Spleen (tissue), 13 donors: ENCODE data around the gene CCDC174. TPM values are rescaled to one million over a fixed set of nuclear protein-coding genes. Genes with fewer than 3 reads are reported as not detected.
A peak's percentile ranks its signal among the peaks of the same experiment; 100 is the strongest.

Experiments used
- DNase-seq: peaks from one replicate; pipeline ENCODE4 v3.0.0-alpha.2; 2020
- H3K27ac ChIP-seq, 8 donors: fragments of 200-600 bp; sonication (generic) in 7 of 8; 1 replicate in 4 of 8; 2 replicates in 4 of 8; pipeline versions ENCODE4 v1.5.0 to v1.8.0; 2016 to 2021; ENCODE audit warnings: inconsistent platforms in 4 of 8, mild to moderate bottlenecking in 4 of 8, moderate library complexity in 1 of 8
- H3K27me3 ChIP-seq, 7 donors: fragments of 200-600 bp; sonication (generic) in 6 of 7; replicated peaks in 1 of 7; 1 replicate in 4 of 7; 2 replicates in 3 of 7; pipeline versions ENCODE4 v1.5.0 to v1.8.0; 2016 to 2021; ENCODE audit warnings: inconsistent platforms in 3 of 7, mild to moderate bottlenecking in 1 of 7
- H3K36me3 ChIP-seq, 6 donors: fragments of 200-600 bp; sonication (generic) in 5 of 6; 1 replicate in 4 of 6; 2 replicates in 2 of 6; pipeline versions ENCODE4 v1.5.0 to v1.8.0; 2016 to 2021; ENCODE audit warnings: inconsistent platforms in 2 of 6
- H3K4me1 ChIP-seq, 6 donors: fragments of 200-600 bp; sonication (generic) in 5 of 6; 1 replicate in 3 of 6; 2 replicates in 3 of 6; pipeline versions ENCODE4 v1.5.0 to v1.8.0; 2016 to 2021; ENCODE audit warnings: inconsistent platforms in 3 of 6
- H3K4me3 ChIP-seq, 8 donors: fragments of 200-600 bp; sonication (generic) in 7 of 8; 1 replicate in 4 of 8; 2 replicates in 4 of 8; pipeline versions ENCODE4 v1.5.0 to v1.8.0; 2016 to 2021; ENCODE audit warnings: inconsistent platforms in 4 of 8, mild to moderate bottlenecking in 4 of 8, moderate library complexity in 2 of 8
- H3K9me3 ChIP-seq, 8 donors: fragments of 200-600 bp; sonication (generic) in 7 of 8; 1 replicate in 4 of 8; 2 replicates in 4 of 8; pipeline versions ENCODE4 v1.5.0 to v1.8.0; 2016 to 2021; ENCODE audit warnings: inconsistent platforms in 4 of 8
- POLR2A ChIP-seq, 3 donors: fragments of 450-650 bp; IDR thresholded peaks; one replicate each; pipeline ENCODE4 v1.5.1; 2017; ENCODE audit warnings: antibody characterized with exemption in 3 of 3, mild to moderate bottlenecking in 1 of 3
- POLR2AphosphoS5 ChIP-seq, 3 donors: sonication (generic); formaldehyde crosslinking; IDR thresholded peaks; one replicate each; pipeline ENCODE4 v1.5.1; 2017; ENCODE audit warnings: antibody characterized with exemption in 3 of 3
- WGBS, 5 donors: extraction: QIAGEN DNeasy Blood & Tissue Kit in 3 of 5; methylation state at CpG; one replicate each; pipeline versions ENCODE4 v1.1.5 to v1.1.7; 2013 to 2018; 5-methylcytosine and 5-hydroxymethylcytosine counted together
- intact Hi-C: fragments of 100-400 bp; cut with DNase I; formaldehyde crosslinking; loops from one replicate; pipeline ENCODE4 v1.15.0; 2023; ENCODE audit warnings: low total_unique reads
- long read RNA-seq, 2 donors: transcript quantifications; one replicate each; lab custom pipeline, GENCODE V29; 2026
- polyA plus RNA-seq, 3 donors: library from polyadenylated mRNA; stranded (reverse); fragments of 200-250 nt; gene quantifications; one replicate each; pipeline ENCODE4 v1.2.1, GENCODE V29; 2013
- total RNA-seq, 7 donors: library from RNA; depleted of rRNA in 3 of 7; stranded (reverse); fragments of >200 nt in 3 of 7; fragmentation: NEBNext Ultra II Directional in 4 of 7; extraction: Animal tissue kit (Norgen Biotek cat#: 25700) in 4 of 7; gene quantifications; one replicate each; pipeline versions ENCODE4 v1.1.0 to v1.2.1, GENCODE V29; 2016 to 2021
- TF ChIP-seq, protein P1 (sequence below), 11 experiments: fragments of 200-600 bp in 7 of 11; fragments of 450-650 bp in 4 of 11; sonication (generic) in 4 of 11; IDR thresholded peaks in 8 of 11; conservative IDR thresholded peaks in 3 of 11; 1 replicate in 7 of 11; 2 replicates in 4 of 11; pipeline versions ENCODE4 v1.4.0 to v1.8.0; 2016 to 2021; ENCODE audit warnings: antibody characterized with exemption in 11 of 11, inconsistent platforms in 4 of 11, mild to moderate bottlenecking in 1 of 11
- donor health status: healthy with polysubstance abuse.
- donor health status: DM: no; HTN: no; CAD: no; lungs with moderate emphysema.
- donor health status: DM: no; HTN: no; CAD: no.
- donor health status: Bipolar disorder and iron deficiency.
- donor health status: healthy.
- donor health status: DM: no; HTN: no; CAD: no.
- donor health status: DM: yes; HTN: yes; CAD: no.

The CCDC174 gene
- total RNA-seq, result 10 to 100 TPM; 26.2 to 41.0 (median 31.0) TPM
- 10 to 100 TPM; 14.0 to 20.0 (median 14.4) TPM for polyA plus RNA-seq
- long read RNA-seq, donor 1, partial matches to known transcripts, result 0 of 4 reads
- long read RNA-seq, donor 1, other reads (novel, unspliced or antisense), result 0 of 4 reads
- long read RNA-seq, donor 2, partial matches to known transcripts, result 0 of 6 reads
- long read RNA-seq, donor 2, other reads (novel, unspliced or antisense), result 0 of 6 reads

GRCh38 chr3:14651440-14652251 lies at the start of gene CCDC174:
Gene CCDC174 (plus strand): TSS chr3:14651762. CDS start chr3:14651837, 75 bp downstream.
- Histone ChIP-seq H3K4me1 (peaks cover 18 to 76% (median 46%) of the 10 kb centered on the region in 6 donors), H3K9me3 (no peaks in the 10 kb centered on the region), H3K27me3 (no peaks in the 10 kb centered on the region), H3K27ac (peak within 1 kb of the TSS; percentile 89 to 97 (median 92)), H3K4me3 (peak within 1 kb of the TSS; percentile 54 to 89 (median 70)), H3K36me3 (peaks cover 0 to 30% (median 21%) of the 10 kb centered on the region in 6 donors)
- WGBS, 5 donors, result 0 to 1% (median 0%) methylated on average over 38 to 47 of the region's 47 CpGs
- TF ChIP-seq POLR2AphosphoS5 (IDR thresholded peaks at IDR 0.05) (peak; percentile 94 to 100 (median 98)), POLR2A (IDR thresholded peaks at IDR 0.05) (peak in 2 of 3 donors; percentile 46 to 65)
- TF ChIP-seq, protein P1, sequence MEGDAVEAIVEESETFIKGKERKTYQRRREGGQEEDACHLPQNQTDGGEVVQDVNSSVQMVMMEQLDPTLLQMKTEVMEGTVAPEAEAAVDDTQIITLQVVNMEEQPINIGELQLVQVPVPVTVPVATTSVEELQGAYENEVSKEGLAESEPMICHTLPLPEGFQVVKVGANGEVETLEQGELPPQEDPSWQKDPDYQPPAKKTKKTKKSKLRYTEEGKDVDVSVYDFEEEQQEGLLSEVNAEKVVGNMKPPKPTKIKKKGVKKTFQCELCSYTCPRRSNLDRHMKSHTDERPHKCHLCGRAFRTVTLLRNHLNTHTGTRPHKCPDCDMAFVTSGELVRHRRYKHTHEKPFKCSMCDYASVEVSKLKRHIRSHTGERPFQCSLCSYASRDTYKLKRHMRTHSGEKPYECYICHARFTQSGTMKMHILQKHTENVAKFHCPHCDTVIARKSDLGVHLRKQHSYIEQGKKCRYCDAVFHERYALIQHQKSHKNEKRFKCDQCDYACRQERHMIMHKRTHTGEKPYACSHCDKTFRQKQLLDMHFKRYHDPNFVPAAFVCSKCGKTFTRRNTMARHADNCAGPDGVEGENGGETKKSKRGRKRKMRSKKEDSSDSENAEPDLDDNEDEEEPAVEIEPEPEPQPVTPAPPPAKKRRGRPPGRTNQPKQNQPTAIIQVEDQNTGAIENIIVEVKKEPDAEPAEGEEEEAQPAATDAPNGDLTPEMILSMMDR (IDR thresholded peaks at IDR 0.05 in 8 of 11, conservative IDR thresholded peaks at IDR 0.05 in 3 of 11), result peak in 1 of 11 experiments; percentile 28
- peak; percentile 96 for DNase-seq
- intact Hi-C loops, result no loop called here

- DNase-seq, result no peak
- Histone ChIP-seq H3K9me3 (peaks cover 0 to 5% (median 0%) of the 10 kb centered on the region in 8 donors), H3K27ac (no peak overlapping the region), H3K4me1 (peaks cover 3 to 10% (median 6%) of the 10 kb centered on the region in 6 donors), H3K4me3 (peak overlapping the region in 5 of 8 donors; percentile 10 to 47 (median 14)), H3K27me3 (peaks cover 12 to 96% (median 39%) of the 10 kb centered on the region in 7 donors), H3K36me3 (no peaks in the 10 kb centered on the region)
- 3 to 10% (median 5%) methylated on average over 13 to 66 of the region's 66 CpGs for WGBS, 5 donors
- intact Hi-C loops, result no loop called here
- TF ChIP-seq, protein P1 (IDR thresholded peaks at IDR 0.05 in 8 of 11, conservative IDR thresholded peaks at IDR 0.05 in 3 of 11), result peak in 1 of 11 experiments; percentile 6
- TF ChIP-seq POLR2A (IDR thresholded peaks at IDR 0.05) (no peak), POLR2AphosphoS5 (IDR thresholded peaks at IDR 0.05) (no peak)
These were observed 49.4 kb upstream of the CCDC174 start for GRCh38 chr3:14602006-14602803.

- Histone ChIP-seq H3K36me3 (no peaks in the 10 kb centered on the region), H3K4me1 (peaks cover 3 to 10% (median 6%) of the 10 kb centered on the region in 6 donors), H3K9me3 (peaks cover 0 to 5% (median 0%) of the 10 kb centered on the region in 8 donors), H3K27ac (no peak overlapping the region), H3K27me3 (peaks cover 12 to 96% (median 39%) of the 10 kb centered on the region in 7 donors), H3K4me3 (peak overlapping the region in 5 of 8 donors; percentile 10 to 47 (median 14))
- WGBS, 5 donors, result 5 to 8% (median 6%) methylated on average over 35 to 85 of the region's 85 CpGs
- no peak for DNase-seq
- no peak for TF ChIP-seq POLR2AphosphoS5 (IDR thresholded peaks at IDR 0.05)
- TF ChIP-seq, protein P1 (IDR thresholded peaks at IDR 0.05 in 8 of 11, conservative IDR thresholded peaks at IDR 0.05 in 3 of 11), result no peak
- TF ChIP-seq POLR2A (IDR thresholded peaks at IDR 0.05), result no peak
- intact Hi-C loops, result no loop called here
These were observed 48.5 kb upstream of the CCDC174 start for GRCh38 chr3:14602804-14603644.
